OCI-LY3 (cell line): ENCODE data around the gene MFSD12.

Experiments
- H2AFZ ChIP-seq: fragments of 200-600, 300-600 bp; shearing (Covaris generic); 2 replicates; pipeline ENCODE4 v1.6.0; 2014; ENCODE audit warnings: antibody characterized with exemption, low read depth, low read length
- H3K27ac ChIP-seq: fragments of 200-600, 300-600 bp; sonication (generic); 2 replicates; pipeline ENCODE4 v1.5.1; 2014; ENCODE audit warnings: mild to moderate bottlenecking, low read length, moderate library complexity, mixed read lengths
- H3K27me3 ChIP-seq: fragments of 200-600, 300-600 bp; sonication (generic); 2 replicates; pipeline ENCODE4 v1.6.1; 2014; ENCODE audit warnings: low read depth, low read length, mixed read lengths
- H3K36me3 ChIP-seq: fragments of 200-600, 300-600 bp; sonication (generic); replicated peaks from 2 replicates; pipeline ENCODE3; 2014; ENCODE audit warnings: low read depth, low read length, mixed read lengths
- H3K4me1 ChIP-seq: fragments of 300-600, 200-600 bp; sonication (generic); 2 replicates; pipeline ENCODE4 v1.6.1; 2014; ENCODE audit warnings: low read length, mixed read lengths
- H3K4me2 ChIP-seq: fragments of 200-600, 300-600 bp; sonication (generic); 2 replicates; pipeline ENCODE4 v1.6.1; 2014; ENCODE audit warnings: low read length, mixed read lengths
- H3K4me3 ChIP-seq: fragments of 300-600, 200-600 bp; sonication (generic); 2 replicates; pipeline ENCODE4 v1.5.1; 2014; ENCODE audit warnings: antibody characterized with exemption, mild to moderate bottlenecking, low read length, moderate library complexity
- H3K79me2 ChIP-seq: fragments of 300-600, 200-600 bp; shearing (Covaris generic); 2 replicates; pipeline ENCODE4 v1.6.1; 2014; ENCODE audit warnings: mild to moderate bottlenecking, low read length, mixed read lengths
- H3K9ac ChIP-seq: fragments of 300-600, 200-600 bp; shearing (Covaris generic); 2 replicates; pipeline ENCODE4 v1.6.0; 2014; ENCODE audit warnings: mild to moderate bottlenecking, low read length, moderate library complexity
- H3K9me3 ChIP-seq: fragments of 200-600, 300-600 bp; shearing (Covaris generic); 2 replicates; pipeline ENCODE4 v1.6.1; 2014; ENCODE audit warnings: low read length, mixed read lengths; ENCODE audit not compliant: insufficient read depth
- H4K20me1 ChIP-seq: fragments of 200-600, 300-600 bp; sonication (generic); 2 replicates; pipeline ENCODE4 v1.6.1; 2016; ENCODE audit warnings: low read length, mixed read lengths; ENCODE audit not compliant: insufficient read depth
- CTCF ChIP-seq: fragments of 200-600, 300-600 bp; sonication (generic); IDR thresholded peaks from 2 replicates; pipeline ENCODE4 v1.5.1; 2014; ENCODE audit warnings: antibody characterized with exemption, low read length, low read depth
- EZH2phosphoT487 ChIP-seq: fragments of 200-600 bp; shearing (Covaris generic); IDR thresholded peaks from 2 replicates; pipeline ENCODE4 v1.6.1; 2018; ENCODE audit warnings: antibody characterized with exemption, mixed run types, low read depth

The MFSD12 gene

GRCh38 chr19:3507371-3508120 is 49.8 kb downstream of the MFSD12 start:
- Histone ChIP-seq H3K9ac (peak overlapping the region; percentile 84), H3K27me3 (no peaks in the 10 kb centered on the region), H3K36me3 (peaks cover 27% of the 10 kb centered on the region), H3K4me3 (peak overlapping the region; percentile 85), H3K79me2 (peaks cover 64% of the 10 kb centered on the region), H3K27ac (no peak overlapping the region), H2AFZ (no peak overlapping the region), H3K4me2 (peak overlapping the region; percentile 93), H4K20me1 (peaks cover 40% of the 10 kb centered on the region), H3K4me1 (peaks cover 14% of the 10 kb centered on the region), H3K9me3 (no peaks in the 10 kb centered on the region)
- no peak for TF ChIP-seq EZH2phosphoT487
- no peak for TF ChIP-seq CTCF

- H2AFZ ChIP-seq: no peak overlapping the region
Observed at GRCh38 chr19:3506384-3507340, 50.7 kb downstream of the MFSD12 start.

GRCh38 chr19:3505598-3506383 is 51.6 kb downstream of the MFSD12 start, which contains the start of gene FZR1:
TSS of gene FZR1 (plus strand) at chr19:3506311. CDS start at chr19:3522990, 16,679 bp downstream.
- Histone ChIP-seq H3K4me2 (peak within 1 kb of the TSS; percentile 93), H3K36me3 (peaks cover 19% of the 10 kb centered on the region), H3K27me3 (no peaks in the 10 kb centered on the region), H3K9ac (peak within 1 kb of the TSS; percentile 84), H3K9me3 (no peaks in the 10 kb centered on the region), H2AFZ (peak within 1 kb of the TSS; percentile 57; the same call in 1 of the 2 replicates), H3K27ac (peak within 1 kb of the TSS; percentile 64), H3K4me1 (peaks cover 18% of the 10 kb centered on the region), H4K20me1 (peaks cover 22% of the 10 kb centered on the region; the same call in 1 of the 2 replicates), H3K79me2 (peaks cover 46% of the 10 kb centered on the region), H3K4me3 (peak within 1 kb of the TSS; percentile 85)
- peak; percentile 22; the same call in 1 of the 2 replicates for TF ChIP-seq CTCF
- no peak for TF ChIP-seq EZH2phosphoT487

More at GRCh38 chr19:3506384-3507340, 50.7 kb downstream of the MFSD12 start:
- H3K27me3 ChIP-seq: no peaks in the 10 kb centered on the region
- TF ChIP-seq CTCF (no peak), EZH2phosphoT487 (no peak)
- H3K79me2 ChIP-seq: peaks cover 55% of the 10 kb centered on the region
- peaks cover 31% of the 10 kb centered on the region for H4K20me1 ChIP-seq
- H3K9me3 ChIP-seq: no peaks in the 10 kb centered on the region
- peaks cover 14% of the 10 kb centered on the region for H3K4me1 ChIP-seq
- H3K9ac ChIP-seq: peak overlapping the region; percentile 84
- H3K4me2 ChIP-seq: peak overlapping the region; percentile 93
- peaks cover 24% of the 10 kb centered on the region for H3K36me3 ChIP-seq
- H3K27ac ChIP-seq: peak overlapping the region; percentile 43
- peak overlapping the region; percentile 85 for H3K4me3 ChIP-seq
